Activated T-cell treated with anti-CD3 and anti-CD28 coated beads, Interleukin-2, amount 50 U/mL, for 1 hour (primary cell): ENCODE data around the gene MYO1G.
"Not testable (repeated sequence)": the region's sequence is repeated elsewhere in the genome, so short reads cannot be mapped to it uniquely, and the experiment has no call there.

Experiments
- DNase-seq: peaks from one replicate; pipeline ENCODE4 v3.0.0-alpha.2; 2020

Gene MYO1G

GRCh38 chr7:44998153-44998871, 19.5 kb upstream of the MYO1G start:
- DNase-seq = no peak

DNA sequence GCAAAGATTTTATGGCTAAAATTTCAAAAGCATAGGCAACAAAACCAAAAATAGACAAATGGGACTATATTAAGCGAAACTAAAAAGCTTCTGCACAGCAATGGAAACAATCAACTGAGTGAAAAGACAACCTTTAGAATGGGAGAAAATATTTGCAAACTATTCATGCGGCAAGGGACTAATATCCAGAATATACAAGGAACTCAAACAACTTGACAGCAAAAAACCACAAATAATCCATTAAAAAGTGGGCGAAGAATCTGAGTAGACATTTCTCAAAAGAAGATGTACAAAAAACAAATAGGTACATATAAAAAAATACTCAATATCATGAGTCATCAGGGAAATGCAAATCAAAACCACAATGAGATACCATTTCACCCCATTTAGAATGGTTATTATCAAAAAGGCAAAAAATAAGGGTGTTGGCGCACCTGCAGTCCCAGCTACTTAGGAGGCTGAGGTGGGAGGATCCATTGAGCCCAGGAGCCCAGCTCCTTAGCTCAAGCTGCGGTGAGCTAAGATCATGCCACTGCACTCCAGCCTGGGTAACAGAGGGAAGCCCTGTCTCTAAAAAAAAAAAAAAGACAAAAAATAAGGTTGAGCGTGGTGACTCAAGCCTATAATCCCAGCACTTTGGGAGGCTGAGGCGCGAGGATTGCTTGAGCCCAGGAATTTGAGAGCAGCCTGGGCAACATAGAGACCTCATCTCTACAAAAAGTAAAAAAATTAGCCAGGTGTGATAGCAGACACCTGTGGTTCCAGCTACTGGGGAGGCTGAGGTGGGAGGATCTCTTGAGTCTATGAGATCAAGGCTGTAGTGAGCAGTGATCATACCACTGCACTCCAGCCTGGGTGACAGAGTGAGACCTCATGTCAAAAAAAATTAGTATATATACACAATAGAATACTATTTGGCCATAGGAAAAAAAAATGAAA, 17.0 kb upstream of the MYO1G start:
- DNase-seq = peak; percentile 27

DNA sequence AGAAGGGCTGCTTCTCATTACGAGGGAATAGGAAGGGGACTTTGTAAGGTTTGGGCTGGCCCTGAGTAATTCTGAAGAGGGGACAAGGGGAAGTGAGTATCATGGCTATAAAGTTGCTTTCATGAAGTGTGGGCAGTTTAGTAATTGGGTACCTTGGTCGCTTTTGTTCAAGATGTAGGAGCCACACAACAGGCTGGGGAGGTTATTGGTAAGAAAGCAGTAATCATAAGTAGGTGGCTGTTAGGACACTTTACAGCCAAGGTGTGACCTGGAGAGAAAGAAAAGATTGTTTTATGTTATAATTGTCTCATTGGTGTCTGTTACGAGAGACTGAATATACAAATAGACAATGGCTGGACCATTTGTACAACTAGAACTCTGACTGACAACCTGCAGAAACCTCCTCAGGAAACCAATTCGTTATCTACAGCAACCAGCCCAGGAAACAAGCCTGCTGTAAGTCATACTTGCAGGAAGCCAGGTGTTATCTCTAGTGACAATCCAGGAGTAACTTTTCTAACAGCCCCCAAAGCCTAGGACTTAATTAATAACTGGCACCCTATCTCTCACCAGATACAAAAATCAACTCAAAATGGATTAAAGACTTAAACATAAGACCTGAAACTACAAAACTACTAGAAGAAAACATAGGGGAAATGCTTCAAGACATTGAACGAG, 16.2 kb upstream of the MYO1G start:
- DNase-seq = no peak

- not testable (repeated sequence) for DNase-seq
Measured at GRCh38 chr7:44992004-44992795, 13.4 kb upstream of the MYO1G start.

GRCh38 chr7:44990109-44991023, 11.6 kb upstream of the MYO1G start:
- DNase-seq = no peak

DNA sequence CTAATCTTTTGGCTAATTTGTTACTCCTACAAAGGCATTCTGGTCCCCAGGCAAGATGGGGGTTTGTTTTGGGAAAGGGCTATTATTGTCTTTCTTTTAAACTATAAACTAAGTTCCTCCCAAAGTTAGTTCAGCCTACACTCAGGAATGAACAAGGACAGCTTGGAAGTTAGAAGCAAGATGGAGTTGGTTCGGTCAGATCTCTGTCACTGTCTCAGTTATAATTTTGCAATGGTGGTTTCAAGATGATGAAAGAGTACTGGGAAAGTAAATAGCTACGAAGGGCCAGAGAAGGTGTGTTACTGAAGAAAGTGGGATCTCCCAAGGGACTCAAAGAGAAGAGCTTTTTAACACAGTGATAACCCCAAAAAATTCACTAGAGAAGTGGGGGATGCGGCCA, 10.3 kb upstream of the MYO1G start:
- no peak for DNase-seq

DNA sequence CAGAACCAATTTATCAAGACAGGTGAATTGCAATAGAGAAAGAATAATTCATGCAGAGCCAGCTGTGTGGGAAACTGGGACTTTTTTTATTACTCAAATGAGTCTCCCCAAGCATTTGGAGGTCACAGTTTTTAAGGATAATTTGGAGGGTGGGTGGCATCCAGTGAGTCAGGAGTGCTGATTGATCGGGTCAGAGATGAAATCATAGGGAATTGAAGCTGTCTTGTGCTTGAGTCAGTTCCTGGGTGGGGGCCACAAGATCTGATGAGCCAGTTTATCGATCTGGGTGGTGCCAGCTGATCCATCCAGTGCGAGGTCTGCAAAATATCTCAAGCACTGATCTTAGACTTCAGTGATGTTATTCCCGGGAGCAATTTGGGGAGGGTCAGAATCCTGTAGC, 9.9 kb upstream of the MYO1G start:
- DNase-seq = no peak

DNA sequence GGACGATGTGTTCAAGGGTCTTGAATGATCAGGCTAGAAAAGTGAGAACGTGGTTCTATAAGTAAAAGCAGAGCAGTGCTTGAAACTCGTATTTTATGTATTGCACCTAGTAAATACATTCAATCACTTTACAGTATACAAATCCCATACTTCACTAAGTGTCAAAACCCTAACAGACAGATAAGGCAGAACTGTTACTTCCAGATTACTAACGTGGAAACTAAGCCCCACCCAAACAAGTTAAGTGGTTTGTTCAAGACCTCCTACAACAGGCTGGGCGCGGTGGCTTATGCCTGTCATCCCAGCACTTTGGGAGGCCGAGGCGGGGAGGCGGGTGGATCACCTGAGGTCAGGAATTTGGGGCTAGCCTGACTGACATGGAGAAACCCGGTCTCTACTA, 9.2 kb upstream of the MYO1G start:
- no peak for DNase-seq

GRCh38 chr7:44987457-44987856, 8.6 kb upstream of the MYO1G start:
- no peak for DNase-seq

DNA sequence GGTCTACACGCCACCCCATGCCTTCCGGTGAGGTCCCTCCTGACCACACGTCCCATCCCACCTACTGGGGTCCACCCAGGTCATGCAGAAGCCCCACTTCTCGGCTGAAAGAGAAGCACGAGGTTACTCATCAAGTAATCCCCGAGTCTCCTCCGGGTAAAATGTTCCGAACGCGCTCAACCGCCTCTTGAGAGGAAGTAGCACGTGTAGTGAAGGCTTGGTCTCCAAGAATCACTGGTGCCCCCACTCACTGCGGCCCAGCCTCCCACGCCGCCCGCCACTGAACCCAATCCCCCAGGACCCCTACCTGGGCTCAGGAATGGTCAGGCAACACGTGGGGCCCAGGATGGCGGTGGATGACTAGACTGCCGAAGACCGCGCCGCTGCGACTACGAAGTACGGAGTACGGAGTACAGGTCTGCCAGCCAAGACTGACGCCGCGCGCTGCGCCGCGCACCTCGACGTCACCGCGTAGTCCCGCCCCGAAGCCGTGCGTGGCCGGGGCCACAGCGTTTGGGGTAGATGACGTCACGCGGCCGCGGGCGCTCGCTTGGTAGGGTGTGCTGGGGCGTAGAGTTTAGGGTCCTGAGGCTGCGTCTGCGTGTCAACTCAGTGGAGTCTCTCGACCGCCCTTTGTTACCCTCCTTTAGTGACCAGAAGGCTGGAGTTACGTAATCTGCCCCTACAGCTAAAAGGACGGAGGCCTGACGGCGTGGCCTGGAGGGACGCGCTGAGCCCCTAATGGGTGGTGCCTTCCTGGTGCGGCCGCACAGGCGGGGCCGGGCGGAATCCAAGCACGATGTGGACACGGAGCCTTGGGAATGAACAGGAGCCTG, 7.6 kb upstream of the MYO1G start:
- peak; percentile 98 for DNase-seq

GRCh38 chr7:44985900-44986217, 7.0 kb upstream of the MYO1G start:
- DNase-seq = no peak

GRCh38 chr7:44985033-44985695, 6.3 kb upstream of the MYO1G start:
- no peak for DNase-seq

- DNase-seq = no peak
Measured at GRCh38 chr7:44984478-44984758, 5.6 kb upstream of the MYO1G start.

DNA sequence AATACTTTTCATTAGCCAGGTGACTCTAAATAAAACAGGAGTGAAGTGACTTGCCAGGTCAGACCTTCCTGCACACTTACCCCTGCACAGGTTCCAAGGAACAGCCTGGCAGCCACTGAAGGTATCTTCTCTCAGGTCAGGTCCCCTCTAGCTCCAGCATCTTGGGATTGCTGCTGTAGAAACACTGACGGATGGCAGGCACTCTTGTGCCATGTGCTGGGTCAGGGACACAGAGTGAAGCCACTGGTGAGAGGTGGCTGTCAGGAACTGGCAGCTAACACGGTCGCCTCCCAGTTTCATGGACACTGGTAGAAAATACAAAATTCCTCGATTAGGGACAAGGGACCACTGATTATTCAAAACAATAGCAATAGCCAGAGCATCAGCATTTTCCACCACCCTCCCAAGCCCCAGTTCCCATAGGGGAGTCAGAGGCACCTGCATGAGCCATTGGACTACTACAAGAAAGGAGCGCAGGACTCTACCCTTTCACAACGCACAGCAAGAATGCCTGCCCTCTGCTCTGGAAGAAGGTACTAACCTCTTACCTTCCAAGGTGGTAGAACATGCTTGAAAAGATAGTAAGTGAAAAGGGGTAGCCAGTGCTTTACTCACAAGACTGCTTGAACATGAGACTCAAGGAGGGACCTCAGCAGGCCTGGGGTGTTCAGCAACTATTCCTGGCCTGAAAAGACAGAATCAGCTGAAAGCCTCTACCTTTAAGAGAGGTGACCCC, 5.1 kb upstream of the MYO1G start:
- DNase-seq = no peak

DNA sequence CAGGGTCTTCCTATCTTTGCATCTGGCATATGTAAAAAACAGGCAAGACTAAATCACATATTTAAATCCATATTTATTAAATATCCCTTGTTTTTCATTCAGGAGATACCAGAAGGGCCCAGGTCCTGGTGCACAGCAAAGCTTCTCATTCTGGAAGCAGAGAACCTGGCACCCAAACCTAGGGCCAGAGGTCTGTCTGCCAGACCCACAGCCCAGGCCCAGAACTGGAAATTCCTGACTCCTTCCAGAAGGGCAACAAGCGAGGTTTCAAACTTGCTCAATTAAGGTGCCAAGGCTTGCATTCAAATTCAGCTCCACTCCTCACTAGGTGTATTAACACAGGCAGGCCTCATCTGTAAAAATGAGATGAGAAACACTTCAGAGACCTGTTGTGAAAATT, 4.2 kb upstream of the MYO1G start:
- no peak for DNase-seq

GRCh38 chr7:44982535-44982923, 3.7 kb upstream of the MYO1G start:
- DNase-seq = no peak

DNA sequence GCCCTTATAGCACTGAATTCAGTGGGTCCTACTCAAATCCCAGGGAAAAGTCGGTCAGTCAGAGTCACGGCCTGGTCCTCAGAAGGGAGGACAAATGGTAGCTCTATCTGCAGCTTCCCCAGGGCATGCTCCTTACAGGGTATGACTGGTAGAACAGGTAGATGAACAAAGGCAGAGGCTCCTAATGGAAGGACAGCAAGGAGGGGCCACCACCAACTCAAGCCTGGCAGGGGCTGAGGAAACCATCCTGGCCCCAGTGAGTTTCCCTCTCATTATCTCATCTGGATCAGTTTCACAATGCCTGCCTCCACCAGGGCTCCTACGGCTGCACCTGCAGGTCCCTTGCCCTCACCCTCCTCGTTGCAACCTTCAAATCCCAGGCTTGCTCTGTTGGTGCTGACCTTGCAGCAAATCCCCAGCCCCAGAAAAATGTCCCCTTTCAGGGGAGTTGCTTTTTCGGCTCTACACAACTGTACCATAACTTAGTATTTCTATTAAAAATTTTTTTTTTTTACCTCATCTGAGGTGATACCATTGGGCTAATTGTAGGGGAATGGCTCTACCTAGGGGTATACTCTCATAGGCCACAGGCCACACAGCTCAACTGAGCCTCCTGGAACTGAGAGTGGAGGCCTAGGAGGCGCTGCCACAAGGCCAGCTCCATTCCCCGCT, 2.4 kb upstream of the MYO1G start:
- peak; percentile 24 for DNase-seq

DNA sequence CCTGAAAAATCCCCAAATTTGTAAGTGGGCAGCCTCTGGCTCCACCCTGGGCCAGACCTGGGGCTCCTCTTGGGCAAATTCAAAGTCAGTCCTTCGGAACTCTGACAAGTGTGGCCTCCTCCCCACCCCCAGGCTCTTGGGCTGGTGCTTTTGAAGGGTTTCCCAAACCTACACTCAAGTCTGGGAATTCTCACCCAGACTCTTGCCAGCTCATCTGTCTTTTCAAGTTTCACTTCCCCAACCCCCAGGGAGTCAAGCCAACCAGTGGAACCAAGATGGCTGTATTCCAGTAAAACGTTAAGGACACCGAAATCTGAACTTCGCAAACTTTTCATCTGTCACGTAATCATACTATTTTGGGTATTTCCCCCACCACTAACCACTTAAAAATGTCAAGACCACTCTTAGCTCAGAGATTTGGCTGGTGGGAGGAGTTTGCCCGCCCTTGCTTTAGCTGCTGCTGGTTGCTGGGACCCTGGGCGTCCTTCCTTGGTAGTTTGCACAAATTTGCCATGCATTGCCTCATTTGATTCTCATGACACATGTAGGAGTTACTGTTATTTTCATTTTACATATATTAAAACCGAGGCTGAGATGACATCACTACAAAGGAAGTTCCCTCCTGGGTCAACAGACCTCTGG, 1.7 kb upstream of the MYO1G start:
- peak; percentile 52 for DNase-seq
